ENCODE measurements around the gene PBX1.
A peak's percentile ranks its signal among the peaks of the same experiment; 100 is the strongest.

The PBX1 gene

DNA sequence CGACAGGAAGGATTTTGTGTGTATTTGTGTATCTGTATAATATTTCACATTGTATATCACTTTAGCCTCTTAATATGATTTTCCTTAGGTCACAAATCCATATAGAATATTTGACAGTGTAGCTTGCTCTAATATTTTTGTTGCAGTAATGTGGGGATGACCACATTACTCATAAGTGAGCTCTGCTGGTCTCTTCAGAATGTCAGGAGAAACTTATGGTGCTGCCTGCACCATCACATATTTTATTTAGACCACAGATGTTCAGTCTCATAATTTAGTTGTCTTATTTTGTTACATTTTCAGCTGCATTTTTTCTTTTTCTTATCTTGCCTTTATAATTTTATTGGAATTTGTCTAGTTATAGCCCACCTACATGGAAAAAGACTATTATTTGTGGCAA is 205.3 kb downstream of the PBX1 start:
- DNase-seq, result peak; percentile 45

DNA sequence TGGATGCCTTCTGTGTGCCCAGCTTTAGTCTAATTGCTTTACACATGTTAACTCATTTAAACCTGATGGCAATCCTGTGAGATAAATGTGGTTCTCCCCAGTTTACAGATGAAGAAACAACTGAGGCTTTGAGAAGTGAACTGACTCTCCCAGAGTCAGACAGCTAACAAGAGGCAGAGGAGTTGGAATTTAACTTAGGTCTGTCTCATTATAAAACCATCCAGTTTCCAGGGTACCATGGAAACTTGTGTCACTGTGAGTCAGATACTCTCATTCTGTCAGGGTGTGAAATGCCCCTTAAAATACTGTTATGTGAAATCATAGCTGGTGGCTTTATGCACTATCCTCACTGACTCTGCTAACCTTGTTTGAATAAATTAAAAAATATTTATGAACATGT is 206.6 kb downstream of the PBX1 start:
- DNase-seq, result peak; percentile 94

GRCh38 chr1:164765992-164766720 is 207.2 kb downstream of the PBX1 start:
- no peak for DNase-seq

DNA sequence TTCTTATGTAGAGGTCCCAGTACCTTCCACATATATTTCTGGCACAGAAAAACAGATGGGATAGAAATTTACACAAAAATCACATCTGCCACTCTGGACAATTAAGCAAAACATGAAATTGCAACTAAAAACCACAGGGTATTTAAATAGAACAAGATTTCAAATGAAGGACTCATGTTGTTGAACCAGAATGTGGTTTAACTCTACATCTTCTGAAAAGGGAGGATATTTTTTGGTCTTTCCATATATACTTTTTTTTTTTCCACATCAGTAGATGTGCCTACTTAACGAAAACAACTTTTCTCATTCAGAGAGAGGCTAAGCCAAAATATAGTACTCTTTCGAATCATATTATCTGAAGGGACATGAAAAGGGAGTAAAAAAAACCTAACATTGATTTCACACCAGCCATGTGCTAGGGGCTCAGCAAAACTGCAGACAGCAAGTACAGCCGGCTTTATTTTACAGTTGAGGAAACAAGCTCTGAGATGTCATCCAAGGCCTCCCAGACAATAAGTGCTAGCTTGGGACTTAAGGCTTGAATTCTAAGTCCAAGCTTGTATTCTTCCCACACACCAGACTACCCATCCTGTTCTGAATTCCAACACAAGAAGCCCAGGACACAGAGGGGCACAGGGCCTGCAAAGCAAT is 208.9 kb downstream of the PBX1 start:
- no peak for DNase-seq

DNA sequence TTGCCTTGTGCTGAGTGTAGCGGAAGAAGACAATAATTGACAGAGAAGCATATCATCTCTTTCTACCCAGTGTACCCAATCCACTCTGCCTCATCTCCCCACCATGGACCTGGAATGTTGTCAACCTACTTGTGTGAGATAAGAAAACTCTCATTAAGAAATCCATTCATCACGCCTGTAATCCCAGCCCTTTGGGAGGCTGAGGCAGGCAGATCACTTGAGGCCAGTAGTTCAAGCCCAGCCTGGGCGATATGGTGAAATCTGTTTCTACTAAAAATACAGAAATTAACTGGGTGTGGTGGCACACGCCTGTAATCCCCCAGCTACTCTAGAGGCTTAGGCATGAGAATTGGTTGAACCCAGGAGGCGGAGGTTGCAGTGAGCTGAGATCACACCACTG is 209.6 kb downstream of the PBX1 start:
- no peak for DNase-seq

GRCh38 chr1:164769486-164770130 is 210.6 kb downstream of the PBX1 start:
- no peak for DNase-seq

GRCh38 chr1:164770131-164770529 is 211.1 kb downstream of the PBX1 start:
- DNase-seq, result no peak

- DNase-seq, result no peak
Observed at GRCh38 chr1:164771041-164771618, 212.1 kb downstream of the PBX1 start.

GRCh38 chr1:164771619-164772361 is 212.8 kb downstream of the PBX1 start:
- DNase-seq, result peak; percentile 80

DNA sequence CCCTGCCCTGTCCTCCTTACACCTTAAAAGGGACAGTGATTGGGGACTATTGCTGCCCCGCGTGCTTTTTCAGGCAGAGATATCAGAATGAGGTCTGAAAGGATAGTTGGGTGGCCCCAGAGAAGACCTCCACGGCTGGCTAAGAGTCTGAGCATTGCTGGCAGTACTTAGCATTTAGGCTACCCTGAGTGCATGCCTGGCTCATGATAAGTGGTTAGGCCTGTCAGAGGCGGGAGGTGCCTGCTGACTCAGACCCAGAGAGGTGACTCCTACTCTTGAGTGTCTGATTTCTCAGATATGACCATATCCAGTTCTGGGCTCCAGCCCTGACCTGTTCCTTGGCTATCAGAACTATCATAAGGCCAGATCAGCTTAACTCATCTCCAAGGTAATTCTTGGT is 213.7 kb downstream of the PBX1 start:
- DNase-seq, result peak; percentile 97

DNA sequence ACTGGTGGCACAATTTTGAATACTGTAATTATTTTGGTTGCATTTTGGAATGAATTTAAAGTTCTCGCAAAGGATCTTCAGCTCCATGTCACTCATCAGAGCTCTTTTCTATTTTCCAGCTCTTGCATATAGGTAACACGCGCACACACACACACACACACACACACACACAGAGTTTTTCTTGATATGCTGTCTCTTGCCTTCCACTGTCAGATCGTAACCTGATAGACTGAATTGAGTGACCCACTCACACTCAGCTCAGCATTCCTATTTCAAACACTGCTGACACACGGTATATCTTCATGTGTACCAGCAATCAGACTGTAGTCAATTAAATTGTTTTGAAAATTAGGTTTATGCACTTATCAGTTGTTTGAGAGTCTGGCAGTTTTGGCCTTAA is 214.1 kb downstream of the PBX1 start:
- no peak for DNase-seq

- DNase-seq, result no peak
Observed at GRCh38 chr1:164774413-164774812, 215.4 kb downstream of the PBX1 start.

DNA sequence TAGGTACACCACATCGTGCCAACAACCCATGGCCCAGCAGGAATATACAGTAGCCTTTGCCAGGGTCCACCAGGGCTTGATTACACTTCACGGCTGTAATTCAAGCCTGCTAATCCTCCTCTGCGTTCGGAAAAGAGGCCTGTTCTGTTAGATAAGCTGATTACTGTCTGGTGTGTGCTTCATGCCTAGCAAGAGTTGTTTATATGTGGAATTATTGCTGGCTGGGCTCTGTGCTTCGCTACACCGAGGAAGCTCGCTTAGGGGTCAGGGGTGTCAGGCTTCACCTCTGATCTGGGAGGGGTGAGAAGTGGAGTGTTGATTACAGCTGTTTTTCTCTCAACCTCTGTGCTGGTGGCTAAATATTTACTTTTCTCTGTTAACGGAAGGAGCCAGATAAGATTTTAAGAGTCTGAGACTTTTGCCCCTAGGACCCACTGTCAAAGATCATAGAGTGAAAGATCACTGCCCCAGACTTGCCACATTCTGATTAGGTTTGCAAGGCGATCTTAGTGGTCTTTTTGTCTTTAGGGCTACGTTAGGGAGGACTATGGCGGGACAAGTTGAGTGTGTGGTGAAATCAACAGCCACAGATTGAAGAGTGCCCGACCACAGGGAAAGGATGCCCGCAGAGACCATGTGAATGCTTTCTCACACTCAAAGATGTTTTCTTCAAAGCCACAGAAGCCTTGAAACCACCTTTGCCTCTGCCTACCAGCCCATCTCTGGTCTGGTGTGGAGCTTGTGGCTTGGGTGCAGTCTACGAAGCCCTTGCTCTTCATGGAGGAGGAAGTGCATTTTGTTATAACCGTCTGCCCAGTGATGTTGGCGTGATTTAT is 216.1 kb downstream of the PBX1 start:
- DNase-seq, result no peak

- DNase-seq, result no peak
Observed at GRCh38 chr1:164777518-164777917, 218.5 kb downstream of the PBX1 start.

DNA sequence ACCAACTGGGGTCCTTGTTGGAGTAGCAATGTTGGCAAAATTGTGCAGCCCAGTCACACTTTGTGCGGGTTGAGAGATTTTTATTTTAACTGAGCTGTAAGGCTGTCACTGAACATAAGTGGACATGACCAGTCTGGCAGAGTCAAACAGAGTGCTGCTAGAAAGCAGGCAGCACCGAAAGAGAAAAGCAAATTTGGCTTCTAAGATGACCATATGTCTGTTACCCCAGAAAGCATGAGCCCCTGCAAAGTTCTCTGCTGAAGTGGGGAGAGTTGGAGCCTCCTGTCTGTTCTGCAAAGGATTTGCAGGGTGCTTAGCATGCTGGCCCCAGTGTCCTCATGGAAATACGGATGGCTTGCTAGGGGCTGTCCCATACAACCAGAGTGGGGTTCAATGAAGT is 220.4 kb downstream of the PBX1 start:
- no peak for DNase-seq

- DNase-seq, result no peak
Observed at GRCh38 chr1:164780111-164780812, 221.3 kb downstream of the PBX1 start.

DNA sequence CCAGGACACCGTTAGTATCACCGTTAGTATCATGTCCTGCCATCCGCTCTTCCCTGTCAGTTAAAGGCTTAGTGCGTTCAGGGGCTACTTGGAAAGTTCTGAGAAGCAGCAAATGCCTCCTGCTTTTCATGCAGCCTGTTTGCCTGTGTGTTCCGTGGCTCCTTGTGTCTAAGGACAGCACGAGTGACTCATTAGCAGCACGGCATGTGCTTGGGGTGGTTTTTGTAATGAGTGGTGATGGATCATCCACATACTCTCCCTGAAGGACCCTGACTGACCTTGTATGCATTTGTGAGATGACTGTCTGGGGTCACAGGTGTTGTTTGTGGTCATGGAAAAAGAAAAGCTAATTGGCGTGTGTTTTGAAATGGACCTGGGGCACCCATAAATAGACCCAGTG is 221.9 kb downstream of the PBX1 start:
- DNase-seq, result peak; percentile 90

DNA sequence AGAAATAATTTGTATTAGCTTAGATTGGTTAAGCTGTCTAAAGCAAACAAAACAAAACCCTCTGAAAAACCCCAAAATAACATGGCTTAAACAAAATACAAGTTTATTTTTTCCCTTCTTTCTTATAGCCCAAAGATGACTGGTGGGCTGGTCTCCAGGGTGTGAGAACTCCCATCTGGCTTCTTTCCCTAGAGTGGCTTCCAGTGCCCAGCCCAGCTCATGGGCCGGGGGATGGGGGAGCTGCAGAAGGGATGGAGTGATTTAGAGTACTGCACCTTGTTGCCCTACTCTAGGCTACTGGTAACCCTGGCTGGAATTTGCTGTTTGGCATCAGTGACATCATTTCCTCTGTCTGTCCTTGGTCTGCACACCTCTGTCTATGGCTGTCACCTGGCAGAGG is 223.0 kb downstream of the PBX1 start:
- DNase-seq, result no peak

DNA sequence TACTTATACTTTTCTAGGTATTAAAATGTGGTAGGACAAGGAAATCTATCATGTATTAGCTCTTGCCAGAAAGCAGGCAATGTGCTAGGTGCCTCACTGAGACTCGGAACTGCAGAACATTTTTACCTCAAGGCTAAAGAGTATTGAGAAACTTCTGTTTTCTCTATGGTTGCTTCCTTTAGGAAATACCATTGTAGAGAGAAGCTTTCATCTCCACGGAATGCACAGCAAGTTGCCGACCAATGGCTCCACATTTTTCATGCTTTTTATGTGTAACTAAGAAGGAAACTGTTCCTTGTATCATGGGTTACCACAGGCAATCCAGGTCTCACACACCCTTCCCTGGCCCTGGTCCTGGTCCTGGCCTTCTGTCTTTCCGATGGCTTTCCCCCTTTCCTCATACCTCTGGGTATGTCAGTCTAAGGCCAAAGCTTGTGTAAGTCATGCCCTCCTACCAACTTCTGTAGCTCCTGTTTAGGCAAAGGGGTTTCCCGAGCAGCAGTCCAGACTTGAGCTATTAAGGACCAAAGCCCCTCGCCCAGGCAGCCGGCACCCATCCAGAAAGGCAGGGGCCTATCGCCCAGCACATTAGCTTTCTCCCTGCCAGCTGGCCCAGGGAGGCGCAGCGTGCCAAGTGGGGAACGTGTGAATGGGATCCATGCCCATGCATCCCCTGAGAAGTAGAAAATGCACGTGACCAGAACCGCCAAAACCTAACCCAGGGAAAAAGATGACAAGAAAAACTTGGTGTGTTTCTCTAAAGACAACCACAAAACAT is 225.0 kb downstream of the PBX1 start:
- DNase-seq, result peak; percentile 0

GRCh38 chr1:164784960-164785359 is 226.0 kb downstream of the PBX1 start:
- peak; percentile 0 for DNase-seq
